IgD-negative memory B cell (primary cell): ENCODE data around the gene CCNY. TPM values are rescaled to one million over a fixed set of nuclear protein-coding genes. Genes with fewer than 3 reads are reported as not detected.
"Not testable (repeated sequence)": the region's sequence is repeated elsewhere in the genome, so short reads cannot be mapped to it uniquely, and the experiment has no call there.

ENCODE experiments used
- H3K27ac Mint-ChIP-seq, 3 donors: one replicate each; pipeline ENCODE4 v1.8.0; 2020 to 2022; ENCODE audit warnings: mild to moderate bottlenecking in 3 of 3, mixed read lengths in 3 of 3, moderate library complexity in 1 of 3
- H3K27me3 Mint-ChIP-seq: one replicate; pipeline ENCODE4 v1.8.0; 2021; ENCODE audit warnings: mixed read lengths
- H3K36me3 Mint-ChIP-seq: one replicate; pipeline ENCODE4 v1.8.0; 2020; ENCODE audit warnings: mild to moderate bottlenecking, mixed read lengths
- H3K4me1 Mint-ChIP-seq, 3 donors: one replicate each; pipeline ENCODE4 v1.8.0; 2020 to 2022; ENCODE audit warnings: mixed read lengths in 3 of 3, mild to moderate bottlenecking in 1 of 3
- H3K4me3 Mint-ChIP-seq, 4 donors: one replicate each; pipeline ENCODE4 v1.8.0; 2020 to 2022; ENCODE audit warnings: mild to moderate bottlenecking in 4 of 4, mixed read lengths in 4 of 4, moderate library complexity in 3 of 4
- H3K9me3 Mint-ChIP-seq, 3 donors: one replicate each; pipeline ENCODE4 v1.8.0; 2020 to 2021; ENCODE audit warnings: mixed read lengths in 3 of 3, mild to moderate bottlenecking in 1 of 3
- polyA plus RNA-seq: library from polyadenylated mRNA; unstranded; fragments of 300-500 nt; fragmentation: Illumina TruSeq; gene quantifications from one replicate; pipeline ENCODE4 v1.2.3, GENCODE V29; 2021

CCNY gene
- polyA plus RNA-seq, 1 donor from 2014 or later, result 8.3 TPM

GRCh38 chr10:35406003-35406630 lies 69.8 kb downstream of the CCNY start:
- Mint-ChIP-seq H3K27ac (peak overlapping the region in 1 of 3 donors; percentile 19), H3K4me1 (peaks cover 22 to 30% (median 30%) of the 10 kb centered on the region in 3 donors)
- not testable (repeated sequence) for H3K9me3 Mint-ChIP-seq, H3K27me3 Mint-ChIP-seq, H3K4me3 Mint-ChIP-seq, H3K36me3 Mint-ChIP-seq

- Mint-ChIP-seq H3K4me3 (peak overlapping the region in 1 of 4 donors; percentile 4), H3K27ac (peak overlapping the region in 1 of 3 donors; percentile 78), H3K4me1 (peaks cover 22 to 30% (median 30%) of the 10 kb centered on the region in 3 donors)
- H3K9me3 Mint-ChIP-seq, H3K27me3 Mint-ChIP-seq, H3K36me3 Mint-ChIP-seq: not testable (repeated sequence)
Measured at GRCh38 chr10:35407696-35408095, 71.4 kb downstream of the CCNY start.

- Mint-ChIP-seq H3K27me3 (no peaks in the 10 kb centered on the region), H3K4me1 (peaks cover 22 to 32% (median 30%) of the 10 kb centered on the region in 3 donors), H3K27ac (peak overlapping the region in 1 of 3 donors; percentile 78), H3K36me3 (no peaks in the 10 kb centered on the region), H3K4me3 (no peak overlapping the region), H3K9me3 (no peaks in the 10 kb centered on the region)
Measured at GRCh38 chr10:35409094-35409582, 72.8 kb downstream of the CCNY start.

- no peaks in the 10 kb centered on the region for H3K9me3 Mint-ChIP-seq
- H3K36me3 Mint-ChIP-seq, result no peaks in the 10 kb centered on the region
- H3K4me3 Mint-ChIP-seq, result no peak overlapping the region
- H3K27me3 Mint-ChIP-seq, result no peaks in the 10 kb centered on the region
- peaks cover 23 to 39% (median 36%) of the 10 kb centered on the region in 3 donors for H3K4me1 Mint-ChIP-seq
- peak overlapping the region in 1 of 3 donors; percentile 78 for H3K27ac Mint-ChIP-seq
Measured at GRCh38 chr10:35409808-35410207, 73.5 kb downstream of the CCNY start.

GRCh38 chr10:35412003-35412723 lies 75.9 kb downstream of the CCNY start:
- Mint-ChIP-seq H3K4me1 (peaks cover 28 to 53% (median 49%) of the 10 kb centered on the region in 3 donors), H3K27me3 (no peaks in the 10 kb centered on the region), H3K9me3 (no peaks in the 10 kb centered on the region), H3K36me3 (no peaks in the 10 kb centered on the region), H3K27ac (no peak overlapping the region), H3K4me3 (no peak overlapping the region)

- Mint-ChIP-seq H3K36me3 (no peaks in the 10 kb centered on the region), H3K27ac (no peak overlapping the region)
Measured at GRCh38 chr10:35412900-35413491, 76.7 kb downstream of the CCNY start.

GRCh38 chr10:35413985-35414861 lies 77.9 kb downstream of the CCNY start:
- no peaks in the 10 kb centered on the region for H3K27me3 Mint-ChIP-seq
- H3K4me3 Mint-ChIP-seq, result no peak overlapping the region
- H3K4me1 Mint-ChIP-seq, result peaks cover 26 to 46% (median 44%) of the 10 kb centered on the region in 3 donors
- no peaks in the 10 kb centered on the region for H3K9me3 Mint-ChIP-seq
- no peak overlapping the region for H3K27ac Mint-ChIP-seq
- no peaks in the 10 kb centered on the region for H3K36me3 Mint-ChIP-seq

More at GRCh38 chr10:35412900-35413491, 76.7 kb downstream of the CCNY start:
- Mint-ChIP-seq H3K27me3 (no peaks in the 10 kb centered on the region), H3K4me3 (no peak overlapping the region), H3K9me3 (no peaks in the 10 kb centered on the region), H3K4me1 (peaks cover 28 to 52% (median 48%) of the 10 kb centered on the region in 3 donors)

GRCh38 chr10:35415505-35415904 lies 79.2 kb downstream of the CCNY start:
- no peaks in the 10 kb centered on the region for H3K36me3 Mint-ChIP-seq
- H3K4me3 Mint-ChIP-seq, result peak overlapping the region in 1 of 4 donors; percentile 10
- peak overlapping the region in 2 of 3 donors; percentile 14 to 56 for H3K27ac Mint-ChIP-seq
- H3K27me3 Mint-ChIP-seq, result no peaks in the 10 kb centered on the region
- no peaks in the 10 kb centered on the region for H3K9me3 Mint-ChIP-seq
- H3K4me1 Mint-ChIP-seq, result peaks cover 20 to 41% (median 40%) of the 10 kb centered on the region in 3 donors

GRCh38 chr10:35416619-35417312 lies 80.5 kb downstream of the CCNY start:
- no peak overlapping the region for H3K4me3 Mint-ChIP-seq
- peaks cover 25 to 40% (median 36%) of the 10 kb centered on the region in 3 donors for H3K4me1 Mint-ChIP-seq
- H3K27ac Mint-ChIP-seq, result no peak overlapping the region
- no peaks in the 10 kb centered on the region for H3K27me3 Mint-ChIP-seq
- H3K9me3 Mint-ChIP-seq, result no peaks in the 10 kb centered on the region
- no peaks in the 10 kb centered on the region for H3K36me3 Mint-ChIP-seq

GRCh38 chr10:35417313-35417625 lies 81.0 kb downstream of the CCNY start:
- H3K27ac Mint-ChIP-seq, result peak overlapping the region in 1 of 3 donors; percentile 28
- H3K4me1 Mint-ChIP-seq, result peaks cover 28 to 42% (median 36%) of the 10 kb centered on the region in 3 donors
- H3K36me3 Mint-ChIP-seq, result no peaks in the 10 kb centered on the region
- no peaks in the 10 kb centered on the region for H3K27me3 Mint-ChIP-seq
- no peaks in the 10 kb centered on the region for H3K9me3 Mint-ChIP-seq
- no peak overlapping the region for H3K4me3 Mint-ChIP-seq

GRCh38 chr10:35417795-35418194 lies 81.5 kb downstream of the CCNY start:
- peak overlapping the region in 2 of 3 donors; percentile 28 to 32 for H3K27ac Mint-ChIP-seq
- peak overlapping the region in 1 of 4 donors; percentile 45 for H3K4me3 Mint-ChIP-seq
- no peaks in the 10 kb centered on the region for H3K27me3 Mint-ChIP-seq
- peaks cover 30 to 44% (median 36%) of the 10 kb centered on the region in 3 donors for H3K4me1 Mint-ChIP-seq
- H3K9me3 Mint-ChIP-seq, result no peaks in the 10 kb centered on the region
- H3K36me3 Mint-ChIP-seq, result no peaks in the 10 kb centered on the region

GRCh38 chr10:35418580-35418979 lies 82.3 kb downstream of the CCNY start:
- not testable (repeated sequence) for H3K27me3 Mint-ChIP-seq, H3K36me3 Mint-ChIP-seq, H3K9me3 Mint-ChIP-seq
- Mint-ChIP-seq H3K27ac (peak overlapping the region in 1 of 3 donors; percentile 32), H3K4me1 (peaks cover 30 to 44% (median 36%) of the 10 kb centered on the region in 3 donors), H3K4me3 (peak overlapping the region in 1 of 4 donors; percentile 45)

GRCh38 chr10:35420044-35420443 lies 83.7 kb downstream of the CCNY start:
- H3K4me1 Mint-ChIP-seq, result peaks cover 27 to 36% (median 27%) of the 10 kb centered on the region in 3 donors
- no peaks in the 10 kb centered on the region for H3K9me3 Mint-ChIP-seq
- H3K36me3 Mint-ChIP-seq, result no peaks in the 10 kb centered on the region
- H3K27me3 Mint-ChIP-seq, result no peaks in the 10 kb centered on the region
- H3K4me3 Mint-ChIP-seq, result no peak overlapping the region
- no peak overlapping the region for H3K27ac Mint-ChIP-seq
